HG03095 (cell line): ENCODE results near the gene SLC7A6.

Experiments
- ATAC-seq: cut with Tn5 transposase; IDR thresholded peaks from one replicate; pipeline ENCODE4 v1.9.1; 2021; ENCODE audit warnings: moderate library complexity; ENCODE audit not compliant: unreplicated experiment

SLC7A6 gene

GRCh38 chr16:68339214-68339613, 74.9 kb downstream of the SLC7A6 start:
- ATAC-seq = no peak

DNA sequence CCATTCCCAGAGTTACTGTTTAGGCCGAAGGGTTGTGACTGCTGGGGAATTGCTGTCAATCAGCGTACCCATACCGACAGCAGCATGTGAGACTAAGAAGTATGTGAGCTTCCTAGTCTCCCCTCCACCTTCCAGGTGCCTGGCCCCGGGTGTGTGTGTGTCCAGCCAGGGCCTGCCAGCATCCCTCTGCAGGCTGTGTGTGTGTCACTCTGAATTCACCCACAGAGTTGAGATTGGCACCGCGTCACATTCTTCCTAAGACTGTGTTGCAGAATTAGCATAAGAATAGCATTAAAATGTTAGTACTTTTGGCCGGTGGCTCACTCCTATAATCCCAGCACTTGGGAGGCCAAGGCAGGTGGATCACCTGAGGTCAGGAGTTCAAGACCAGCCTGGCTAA, 78.3 kb downstream of the SLC7A6 start:
- no peak for ATAC-seq

- ATAC-seq = no peak
Measured at GRCh38 chr16:68343137-68343536, 78.8 kb downstream of the SLC7A6 start.

- ATAC-seq = no peak
Measured at GRCh38 chr16:68344252-68344651, 79.9 kb downstream of the SLC7A6 start.

DNA sequence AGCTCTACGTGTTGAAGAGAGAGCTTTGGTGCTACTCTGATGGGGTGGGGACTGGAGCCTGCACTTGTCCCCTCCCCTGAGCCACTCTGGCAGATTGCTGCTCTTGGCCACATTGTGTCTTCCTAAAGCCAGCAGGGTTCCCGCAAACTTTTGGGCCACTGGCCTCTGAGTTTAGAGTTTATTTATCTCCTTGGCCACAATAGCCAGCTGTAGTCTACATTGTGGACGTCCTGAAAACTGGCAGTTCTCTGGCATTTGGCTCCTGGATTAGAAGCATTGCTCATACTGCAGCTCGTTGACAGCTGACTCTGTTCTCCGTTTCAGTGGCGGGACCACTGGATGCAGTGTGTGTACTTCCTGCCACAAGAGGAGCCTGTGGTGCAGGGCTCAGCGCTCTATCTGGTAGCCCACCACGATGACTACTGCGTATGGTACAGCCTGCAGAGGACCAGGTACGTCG, 81.1 kb downstream of the SLC7A6 start:
- ATAC-seq = no peak

DNA sequence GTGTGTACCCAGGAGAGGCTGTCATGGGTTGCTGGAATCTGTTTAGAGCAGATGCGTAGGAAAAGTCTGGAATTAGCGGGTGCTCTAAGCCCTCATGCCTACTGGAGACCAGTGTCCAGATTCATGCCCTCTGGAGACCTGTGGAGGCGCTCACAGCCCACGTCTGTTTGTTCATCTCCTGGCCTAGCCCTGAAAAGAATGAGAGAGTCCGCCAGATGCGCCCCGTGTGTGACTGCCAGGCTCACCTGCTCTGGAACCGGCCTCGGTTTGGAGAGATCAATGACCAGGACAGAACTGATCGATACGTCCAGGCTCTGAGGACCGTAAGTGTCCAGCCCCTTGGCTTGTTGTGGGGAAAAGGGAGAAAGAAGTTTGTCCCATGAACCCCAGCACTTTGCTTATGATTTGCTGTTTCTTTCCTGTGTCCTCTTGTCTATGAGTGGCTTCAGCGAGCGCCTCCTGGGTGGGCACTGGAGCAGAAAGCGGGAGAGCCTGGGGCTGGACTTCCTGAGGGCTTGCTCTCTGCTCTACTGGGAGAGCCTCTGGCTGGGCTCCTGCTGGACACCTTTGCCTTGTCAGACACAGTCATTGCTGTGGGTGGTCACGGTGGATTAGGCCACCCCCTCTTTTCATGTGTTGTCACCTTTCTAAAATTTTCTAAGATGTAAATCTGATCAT, 81.8 kb downstream of the SLC7A6 start:
- no peak for ATAC-seq

GRCh38 chr16:68346892-68347480, 82.7 kb downstream of the SLC7A6 start:
- ATAC-seq = no peak

DNA sequence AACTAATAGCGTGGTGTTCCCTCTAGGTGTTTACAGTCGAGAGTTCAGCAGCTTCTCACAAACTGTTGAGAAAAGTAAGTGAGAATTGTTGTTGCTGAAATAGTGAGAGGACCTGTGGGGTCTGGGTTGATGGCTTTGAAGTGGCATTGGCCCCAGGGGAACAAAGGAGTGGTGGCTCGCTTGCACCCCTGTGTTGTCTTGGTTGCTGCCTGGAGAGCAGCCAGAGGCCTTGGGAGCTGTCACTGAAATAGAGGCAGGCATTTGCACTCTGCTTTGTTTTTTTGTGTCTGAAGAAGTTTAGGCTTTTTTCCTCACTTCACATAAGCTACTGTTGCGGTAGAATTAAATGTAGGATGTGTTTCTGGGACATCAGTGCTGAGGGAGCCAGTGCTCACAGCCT, 83.3 kb downstream of the SLC7A6 start:
- no peak for ATAC-seq

DNA sequence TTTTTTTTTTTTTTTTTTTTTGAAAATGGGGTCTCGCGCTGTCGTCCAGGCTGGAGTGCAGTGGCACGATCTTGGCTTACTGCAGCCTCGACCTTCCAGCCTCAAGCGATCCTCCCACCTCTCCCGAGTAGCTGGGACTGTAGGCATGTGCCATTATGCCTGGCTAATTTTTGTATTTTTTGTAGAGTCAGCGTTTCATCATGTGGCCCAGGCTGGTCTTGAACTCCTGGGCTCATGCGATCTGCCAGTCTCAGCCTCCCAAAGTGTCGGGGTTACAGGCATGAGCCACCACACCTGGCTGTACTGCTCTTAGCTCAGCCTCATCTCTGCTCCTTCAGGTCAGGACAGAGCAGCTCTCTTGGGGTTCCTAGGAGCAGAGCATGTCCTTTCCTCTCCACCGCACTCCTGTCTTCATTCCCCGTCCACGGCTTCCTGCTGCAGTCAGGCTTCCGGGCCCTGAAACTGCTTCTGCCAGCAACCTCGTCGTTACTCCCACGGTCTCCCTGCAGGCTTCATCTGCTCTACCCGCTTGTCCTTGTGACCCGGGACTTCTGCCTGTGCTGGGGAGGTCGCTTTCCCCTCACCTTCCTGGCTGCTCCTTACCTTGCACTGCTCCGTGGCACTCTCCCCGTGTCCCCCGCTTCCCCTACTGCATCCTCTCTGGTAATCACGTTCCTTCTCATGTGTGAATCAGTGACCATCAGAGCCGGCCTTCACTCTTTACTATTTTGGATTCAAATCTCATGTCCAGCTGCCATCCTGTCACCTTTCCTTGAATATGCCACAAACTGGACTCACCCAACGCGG, 84.5 kb downstream of the SLC7A6 start:
- ATAC-seq = no peak

- ATAC-seq = no peak
Measured at GRCh38 chr16:68349838-68350410, 85.6 kb downstream of the SLC7A6 start.

- ATAC-seq = no peak
Measured at GRCh38 chr16:68350813-68351350, 86.6 kb downstream of the SLC7A6 start.
